Ovary (tissue), 3 donors: ENCODE data around the gene PATJ.

Source experiments
- CTCF ChIP-seq, 3 donors: fragments of 450-650 bp in 2 of 3; fragments of 200-600 bp in 1 of 3; IDR thresholded peaks; one replicate each; pipeline versions ENCODE4 v1.5.1 to v1.8.0; 2016 to 2022; ENCODE audit warnings: antibody characterized with exemption in 3 of 3, mild to moderate bottlenecking in 1 of 3
- POLR2A ChIP-seq: fragments of 450-650 bp; IDR thresholded peaks from one replicate; pipeline ENCODE4 v1.6.1; 2017; ENCODE audit warnings: antibody characterized with exemption, mild to moderate bottlenecking, moderate library complexity
- donor health status: DM: no; HTN: no; CAD: no.

DNA sequence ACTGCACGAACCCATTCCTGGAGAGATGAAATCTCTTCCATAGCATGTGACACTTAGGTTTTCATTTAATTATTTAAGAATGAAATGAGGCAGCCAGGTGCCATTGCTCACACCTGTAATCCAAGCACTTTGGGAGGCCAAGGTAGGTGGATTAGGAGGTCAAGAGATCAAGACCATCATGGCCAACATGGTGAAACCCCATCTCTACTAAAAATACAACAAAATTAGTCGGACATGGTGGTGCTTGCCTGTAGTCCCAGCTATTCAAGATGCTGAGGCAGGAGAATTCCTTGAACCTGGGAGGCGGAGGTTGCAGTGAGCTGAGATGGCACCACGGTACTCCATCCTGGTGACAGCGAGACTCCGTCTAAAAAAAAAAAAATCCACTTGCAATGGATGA is 470.1 kb downstream of the PATJ start:
- TF ChIP-seq CTCF (IDR thresholded peaks at IDR 0.05) (no peak), POLR2A (no peak)
